ENCODE results near the gene EEF1AKMT2. TPM values are rescaled to one million over a fixed set of nuclear protein-coding genes. Genes with fewer than 3 reads are reported as not detected.

Gene EEF1AKMT2
- total RNA-seq, 1 experiment from 2014 or later, result 28.9 TPM

DNA sequence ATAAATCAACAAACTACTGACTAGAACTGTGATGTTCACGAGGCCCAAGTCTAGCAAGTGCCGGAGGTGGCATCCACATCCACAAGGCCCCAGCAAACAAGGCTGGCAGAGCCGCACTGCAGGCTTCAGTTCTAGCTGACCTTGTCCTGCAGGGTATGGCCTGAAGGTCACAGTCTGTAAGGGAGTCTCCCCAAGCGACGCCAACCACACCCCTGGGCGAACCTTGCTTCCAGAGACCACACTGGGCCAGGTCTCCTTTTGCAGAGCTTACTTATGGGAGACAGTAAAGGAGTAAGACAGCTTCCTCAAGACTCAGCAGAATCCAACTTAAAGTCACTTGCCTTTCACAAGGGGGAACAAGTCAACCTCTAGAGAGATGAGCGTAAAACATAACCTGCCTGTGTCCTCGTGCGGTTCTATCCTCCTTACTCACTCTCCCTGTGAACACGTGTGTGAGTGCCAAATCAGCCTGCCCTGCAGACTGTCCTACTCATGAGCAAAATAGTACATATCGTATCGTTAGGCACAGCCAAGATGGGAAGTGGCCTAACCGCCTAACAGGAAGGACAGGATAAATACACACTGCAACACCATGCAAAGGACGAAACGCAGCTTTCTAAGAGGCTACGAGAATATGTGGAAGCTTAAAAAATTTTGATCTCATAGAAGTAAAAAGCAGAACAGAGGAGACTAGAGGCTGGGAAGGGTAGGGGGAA lies 70.2 kb downstream of the EEF1AKMT2 start:
- no peak for DNase-seq (ENCODE audit: low read depth)

DNA sequence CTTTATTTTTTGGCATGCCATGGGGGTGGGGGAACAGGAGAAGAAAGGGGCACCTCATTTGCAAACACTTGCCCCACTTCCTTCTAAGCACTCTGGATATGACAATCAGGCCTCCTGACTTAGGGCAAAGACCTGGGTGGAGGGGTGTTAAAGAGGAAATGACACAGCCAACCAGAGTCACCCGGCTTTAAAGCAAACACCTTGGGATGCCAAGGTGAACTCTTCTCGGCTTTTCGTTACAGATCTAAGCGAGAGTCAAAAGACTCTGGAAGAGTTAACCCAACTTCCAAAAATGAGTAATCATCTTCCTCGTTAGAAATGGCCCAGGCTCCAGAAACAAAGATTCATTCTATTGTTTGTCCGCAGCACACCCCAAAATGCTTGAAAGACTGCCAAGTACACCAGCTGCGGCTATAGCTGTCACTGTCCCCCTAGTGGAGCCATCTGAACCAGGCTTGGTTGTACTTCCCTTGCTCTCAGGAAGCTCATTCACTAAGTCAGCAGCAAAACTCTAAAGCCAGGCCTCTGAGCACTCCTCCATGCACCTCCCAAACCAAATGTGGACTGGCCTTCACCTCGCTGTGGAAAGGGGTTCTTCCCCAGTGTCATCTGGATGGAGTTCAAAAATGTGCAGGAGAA lies 72.4 kb downstream of the EEF1AKMT2 start:
- DNase-seq (ENCODE audit: low read depth), result peak; percentile 54

DNA sequence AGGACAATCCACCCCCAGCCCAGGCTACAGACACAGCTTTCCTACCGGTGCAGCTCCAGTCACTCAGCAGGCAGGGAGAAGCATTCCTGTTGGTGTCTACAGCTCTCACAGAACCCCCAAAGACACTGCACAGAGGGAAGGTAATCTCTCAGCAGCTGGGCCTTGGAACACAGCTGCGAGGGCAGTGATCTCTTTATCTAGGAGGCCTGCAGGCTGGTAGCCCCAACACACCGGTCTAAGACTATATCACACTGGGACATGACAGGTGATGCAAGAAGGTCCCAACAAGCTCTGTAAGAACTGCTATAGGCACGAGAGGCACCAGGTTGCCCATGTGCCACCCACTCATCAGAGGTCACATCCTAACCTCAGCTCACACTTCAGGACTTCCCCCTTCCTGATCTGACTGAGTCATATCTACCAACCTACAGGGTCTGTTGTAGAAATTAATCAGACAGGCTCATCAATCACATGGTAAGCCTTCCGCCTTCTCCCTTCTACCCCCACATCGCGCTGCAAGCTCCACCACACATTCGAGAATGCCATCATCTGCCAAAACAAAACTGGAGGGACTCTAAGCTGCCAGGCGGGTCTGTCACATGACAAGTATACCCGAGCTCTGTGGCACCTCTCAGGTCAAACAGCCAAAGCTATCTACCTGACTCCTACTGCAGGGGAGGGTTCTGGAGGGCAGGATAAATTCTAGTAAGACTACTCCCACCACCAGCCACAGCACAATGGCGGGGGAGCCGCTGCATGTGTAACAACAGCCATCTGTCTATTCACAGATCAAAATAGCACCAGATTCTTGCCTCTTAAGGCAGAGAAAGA lies 73.6 kb downstream of the EEF1AKMT2 start:
- peak; percentile 10 for DNase-seq (ENCODE audit: low read depth)

DNA sequence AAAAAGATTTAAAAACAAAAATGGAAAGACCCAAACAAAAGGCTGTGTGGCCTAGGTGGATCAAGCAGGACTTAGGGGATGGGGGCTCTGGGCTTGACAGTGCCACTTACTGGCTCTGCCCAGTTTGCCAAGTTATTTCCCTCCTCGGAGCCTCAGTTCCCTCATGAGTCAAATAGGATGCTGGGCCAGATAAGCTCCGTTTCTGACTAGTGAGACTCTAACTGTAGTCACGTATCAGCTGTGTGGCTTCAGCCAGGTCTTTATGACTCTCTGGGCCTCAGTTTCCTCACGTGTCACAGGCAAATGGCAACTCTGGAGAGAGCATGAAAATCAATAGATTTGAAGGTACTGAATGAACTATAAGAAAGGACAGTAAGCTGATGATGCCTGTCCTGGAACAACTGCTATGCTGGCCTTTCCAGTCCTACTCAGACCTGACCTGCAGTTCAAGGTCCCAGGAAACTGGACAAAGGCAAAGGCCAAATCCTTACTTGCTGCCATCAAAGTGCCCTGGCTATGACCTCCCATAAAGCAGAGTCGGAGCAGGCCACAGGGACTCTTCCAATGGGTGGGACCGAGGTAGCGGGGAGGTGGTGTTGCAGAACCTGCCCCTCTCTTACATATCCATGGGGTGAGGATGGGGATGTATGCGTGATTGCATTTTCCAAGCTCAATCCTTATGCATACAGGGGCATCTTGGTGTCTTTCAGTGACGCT lies 74.5 kb downstream of the EEF1AKMT2 start:
- DNase-seq (ENCODE audit: low read depth), result no peak

DNA sequence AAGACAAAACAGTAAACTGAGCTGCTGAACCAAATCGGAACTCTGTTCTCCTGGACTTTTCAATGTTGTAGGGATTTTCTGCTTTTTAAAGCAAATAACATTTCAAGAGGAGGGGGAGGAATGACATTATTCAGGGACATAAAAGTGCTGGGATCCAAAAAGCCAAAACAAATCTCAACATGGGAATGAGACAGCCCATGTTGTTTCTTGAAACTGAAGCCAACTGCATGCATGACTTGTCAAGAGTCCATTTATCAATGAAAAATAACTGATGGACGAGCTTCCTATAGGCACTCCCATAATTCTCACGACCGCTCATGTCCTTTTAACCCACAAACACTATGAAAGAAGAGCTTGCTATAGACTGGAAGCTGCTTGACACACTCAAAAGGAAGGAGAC lies 75.3 kb downstream of the EEF1AKMT2 start:
- DNase-seq (ENCODE audit: low read depth), result no peak

DNA sequence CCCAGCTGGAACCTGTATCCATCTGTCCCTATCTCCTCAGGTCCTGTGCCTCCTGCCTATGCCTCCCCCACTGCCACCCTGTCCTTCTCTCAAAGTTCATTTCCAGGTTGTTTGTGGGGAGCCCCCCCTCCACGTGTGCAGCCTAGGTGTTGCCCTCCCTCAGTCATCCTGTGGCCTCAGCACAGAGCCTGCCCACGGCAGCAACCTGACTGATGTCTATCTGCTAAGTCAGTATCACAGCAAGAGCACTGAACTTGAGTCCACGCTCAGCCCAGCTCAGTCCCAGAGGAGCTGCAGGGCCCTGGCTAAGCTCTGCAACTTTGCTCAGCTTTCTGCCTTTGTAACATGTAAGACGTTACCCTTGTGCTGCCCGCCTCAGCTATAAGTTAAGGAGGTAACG lies 76.2 kb downstream of the EEF1AKMT2 start:
- DNase-seq (ENCODE audit: low read depth), result no peak

DNA sequence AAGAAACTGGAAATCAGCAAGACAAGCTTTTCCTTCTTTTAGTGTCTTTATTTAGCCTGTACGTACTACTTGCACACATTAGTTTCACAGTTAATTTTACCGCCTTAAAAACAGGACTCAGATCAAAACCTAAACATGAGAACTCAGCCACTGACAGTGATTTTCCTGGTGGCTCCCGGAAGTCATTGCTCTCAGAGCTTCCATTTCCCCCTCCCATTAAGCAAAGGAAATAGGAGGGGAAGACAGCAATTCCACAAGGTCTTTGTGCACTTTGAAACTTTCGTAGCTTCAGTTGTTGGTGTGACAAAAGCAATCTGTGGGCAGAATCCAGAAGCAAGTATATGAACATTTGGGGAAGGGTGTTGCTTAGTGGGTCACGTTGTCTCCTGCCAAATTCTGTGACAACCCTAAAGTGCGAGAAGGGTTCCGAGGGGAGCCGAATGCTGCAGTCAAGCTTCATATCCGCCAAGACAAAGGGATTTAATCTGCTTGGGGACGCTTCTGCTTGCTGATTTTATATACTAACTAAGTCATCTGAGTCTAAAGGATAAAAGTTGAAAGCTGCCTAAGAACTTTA lies 77.9 kb downstream of the EEF1AKMT2 start:
- DNase-seq (ENCODE audit: low read depth), result no peak

DNA sequence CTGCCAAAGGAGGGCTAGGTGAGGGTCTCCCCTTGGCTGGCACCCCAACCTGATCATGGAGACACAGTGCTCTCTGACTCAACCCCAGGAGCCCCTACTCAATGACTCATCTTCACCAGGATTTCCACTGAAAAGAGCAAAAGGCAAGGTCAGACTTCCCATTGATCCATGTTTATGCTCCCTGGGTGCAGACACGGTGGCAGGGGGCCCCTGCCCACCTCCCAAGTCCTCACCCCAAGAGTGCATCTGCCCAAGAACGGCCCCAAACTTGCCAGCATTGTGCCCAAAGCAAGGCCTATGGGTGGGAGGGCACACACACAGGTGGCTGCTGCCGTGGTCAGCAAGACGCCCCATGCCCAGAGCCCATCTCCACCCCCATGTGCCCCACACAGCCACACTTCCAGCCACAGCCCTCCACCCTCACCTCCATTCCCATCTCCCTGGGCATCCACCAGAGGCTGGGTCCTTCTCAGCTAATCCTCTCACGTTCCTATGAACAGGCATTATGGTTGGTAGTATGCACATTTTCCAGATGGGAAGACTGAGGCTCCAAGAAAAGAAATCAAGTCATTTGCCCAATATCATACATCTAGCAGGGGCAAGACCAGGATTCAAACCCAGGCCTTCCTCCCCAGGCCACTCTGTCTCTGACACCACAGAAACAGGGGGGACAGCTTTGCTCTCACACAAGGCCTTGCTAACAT lies 78.8 kb downstream of the EEF1AKMT2 start:
- DNase-seq (ENCODE audit: low read depth), result no peak

DNA sequence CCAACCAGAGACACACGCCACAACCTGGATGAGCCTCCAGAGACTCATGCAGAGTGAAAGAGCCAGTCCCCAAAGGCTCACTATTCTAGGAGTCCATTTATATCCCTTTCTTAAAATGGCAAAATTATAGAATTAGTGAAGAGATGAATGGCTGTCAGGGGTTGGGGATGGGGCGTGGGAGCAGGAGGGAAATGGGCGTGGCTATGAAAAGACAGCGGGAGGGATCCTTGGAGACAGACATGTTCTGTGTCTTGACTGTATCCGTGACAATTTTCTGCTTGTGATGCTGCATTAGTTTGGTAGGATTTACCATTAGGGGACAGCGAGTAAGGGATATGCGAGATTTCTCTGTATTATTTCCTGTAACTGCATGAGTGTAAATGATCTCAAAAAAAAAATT lies 80.5 kb downstream of the EEF1AKMT2 start:
- no peak for DNase-seq (ENCODE audit: low read depth)

DNA sequence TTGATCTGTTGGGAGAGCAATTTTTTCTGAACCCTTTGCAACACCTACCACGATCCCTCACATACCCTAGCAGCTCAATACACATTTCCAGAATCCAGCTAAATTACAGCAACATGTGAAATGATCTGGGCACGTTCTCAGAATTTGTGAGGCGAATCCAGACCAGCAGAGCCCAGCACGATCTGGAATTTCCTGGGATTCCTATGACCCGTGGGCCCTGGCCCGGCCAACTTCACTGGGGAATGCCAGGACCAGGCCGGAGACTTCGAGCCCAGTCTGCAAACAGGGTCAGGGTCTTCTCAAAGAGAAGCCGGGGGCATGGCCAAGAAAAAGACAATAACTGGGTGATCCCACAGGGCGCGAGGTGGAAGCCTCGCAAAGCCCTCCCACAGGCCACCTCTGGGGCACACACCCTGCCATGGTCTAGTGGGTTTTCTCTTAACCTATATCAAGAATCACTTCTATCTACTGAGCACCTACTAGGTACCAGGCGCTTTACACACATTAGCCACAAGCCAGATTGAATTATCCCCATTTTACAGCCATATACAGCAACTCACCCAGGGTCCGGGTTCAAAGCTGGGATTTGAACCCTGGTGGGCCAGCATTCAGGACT lies 81.3 kb downstream of the EEF1AKMT2 start:
- DNase-seq (ENCODE audit: low read depth), result no peak

DNA sequence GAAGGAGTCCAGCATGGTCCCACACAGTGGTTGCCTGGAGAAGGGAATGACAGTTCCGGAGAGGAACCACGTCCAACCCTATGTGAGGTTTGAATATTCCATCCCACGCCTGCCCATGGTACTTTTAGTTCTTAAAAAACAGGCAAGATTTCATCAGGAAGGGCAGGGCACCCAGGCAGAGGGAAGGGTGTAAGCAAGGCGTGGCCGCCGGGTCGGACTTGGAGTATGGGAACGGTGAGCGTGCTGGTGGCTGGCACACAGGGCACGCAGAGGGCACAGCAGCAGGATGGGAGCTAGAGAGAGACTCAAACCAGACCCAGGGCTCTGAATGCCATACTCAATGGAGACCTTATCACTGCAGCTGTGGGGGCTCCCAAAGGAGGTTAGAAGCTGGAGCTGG lies 81.8 kb downstream of the EEF1AKMT2 start:
- no peak for DNase-seq (ENCODE audit: low read depth)

DNA sequence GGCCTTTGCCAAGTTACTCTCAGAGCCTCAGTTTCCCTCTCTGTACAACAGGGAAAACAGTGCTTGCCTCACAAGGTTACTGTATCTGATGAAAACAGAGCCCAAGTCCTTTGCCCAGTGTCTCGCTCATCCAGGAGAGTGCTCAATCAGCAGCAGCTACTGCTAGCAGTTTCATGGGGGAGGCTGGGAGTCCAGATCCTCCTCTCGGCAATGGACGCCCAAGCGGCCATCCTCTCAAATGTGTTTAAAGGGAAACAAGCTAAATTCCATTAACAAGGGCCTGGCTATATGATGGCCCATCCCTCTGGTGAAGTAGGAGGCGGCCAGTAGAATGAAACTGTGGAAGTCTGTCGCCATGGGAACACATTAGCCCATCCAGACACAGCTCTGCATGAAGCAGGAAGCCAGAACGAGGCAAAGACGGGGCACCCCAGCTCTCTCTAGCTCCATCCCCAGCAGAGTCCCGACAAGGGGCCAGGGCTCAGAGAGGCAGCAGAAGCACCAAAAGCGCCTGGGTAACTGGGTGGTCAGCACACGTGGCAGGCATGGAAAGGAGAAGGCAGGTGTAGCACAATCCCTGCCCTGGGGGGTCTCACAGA lies 82.7 kb downstream of the EEF1AKMT2 start:
- no peak for DNase-seq (ENCODE audit: low read depth)

DNA sequence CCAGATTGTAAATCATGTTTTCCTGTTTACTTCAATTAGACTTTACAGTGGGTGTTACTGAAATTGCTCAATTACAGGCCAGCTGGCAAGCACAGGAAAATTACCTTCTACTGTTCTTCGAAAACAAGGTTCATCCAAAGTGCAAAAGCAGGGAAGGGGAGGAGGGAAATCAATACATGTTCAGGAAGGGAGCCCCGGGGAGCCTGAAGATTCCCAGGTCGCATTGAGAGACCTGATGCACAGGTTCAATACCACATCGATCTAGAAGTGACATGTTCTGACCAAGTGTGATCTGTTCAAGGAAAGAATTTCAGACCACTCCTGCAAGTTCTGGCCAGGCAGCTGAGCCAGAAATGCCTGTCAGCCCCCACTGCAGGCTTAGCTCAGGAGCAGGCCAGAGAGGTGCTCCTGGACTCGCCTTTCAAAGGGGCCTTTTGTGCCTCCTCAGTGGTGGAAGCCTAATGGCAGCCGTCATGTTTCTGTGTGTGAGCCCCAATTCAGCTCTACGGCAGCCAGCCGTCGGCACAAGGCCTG lies 83.4 kb downstream of the EEF1AKMT2 start:
- peak; percentile 3 for DNase-seq (ENCODE audit: low read depth)

Other genes starting within 250 kb of the EEF1AKMT2 start
- 7.7 and 16.7 TPM in 2 replicates for gene FAM53B, start 47.5 kb downstream of the EEF1AKMT2 start, total RNA-seq (2014; rRNA removed; shearing (Covaris generic))
- gene ABRAXAS2, start 9.9 kb upstream of the EEF1AKMT2 start, total RNA-seq (2014; rRNA removed; shearing (Covaris generic)), result 17.0 and 17.1 TPM in 2 replicates
- 14.2 and 17.1 TPM in 2 replicates for gene ZRANB1, start 150.2 kb upstream of the EEF1AKMT2 start, total RNA-seq (2014; rRNA removed; shearing (Covaris generic))